HepG2 (cell line): ENCODE measurements around the gene PAN3. TPM values are rescaled to one million over a fixed set of nuclear protein-coding genes. Genes with fewer than 3 reads are reported as not detected.

Experiments used
- ATAC-seq: fragments of 200-7000 bp; cut with Tn5 transposase; 3 replicates; pipeline ENCODE4 v1.9.1; 2020; ENCODE audit warnings: mild to moderate bottlenecking, moderate library complexity
- BruUV-seq: library from RNA; stranded (reverse); fragments of 400-500 nt; replicated peaks from 2 replicates; lab custom pipeline; 2021; lab: Mats Ljungman, UMichigan
- CTCF ChIA-PET: fragments of 300-600 bp; formaldehyde crosslinking; extraction: SDS; loops from one replicate; lab custom pipeline; 2021; ENCODE audit warnings: low total read pairs, inconsistent platforms, low intra/inter-chr PET ratio; lab: Yijun Ruan, JAX
- POLR2A ChIA-PET: fragments of 350-600 bp; sonication (Branson Sonifier 250); formaldehyde crosslinking; loops from one replicate; lab custom pipeline; 2020; ENCODE audit warnings: antibody characterized with exemption, inconsistent platforms; lab: Yijun Ruan, JAX
- DNase-seq: peaks from one replicate; pipeline ENCODE4 v3.0.0-alpha.2; 2015; ENCODE audit warnings: low spot score
- FAIRE-seq: peaks from 3 replicates; lab custom pipeline; 2011; peaks lifted over from hg19 to GRCh38; lab: Jason Lieb, UNC
- H2AFZ ChIP-seq: one replicate; pipeline ENCODE4 v1.6.1; 2011; ENCODE audit warnings: low read length, inconsistent platforms
- H3K27ac ChIP-seq: fragments of 300-600 bp; 3 replicates; pipeline ENCODE4 v1.8.0; 2011; ENCODE audit warnings: mixed run types, mild to moderate bottlenecking, mixed read lengths, low read length, inconsistent platforms; ENCODE audit not compliant: insufficient read depth; ENCODE audit errors: extremely low read length
- H3K27me3 ChIP-seq, 2 experiments: fragments of 200-600 bp in 1 of 2; 2 replicates in 1 of 2; 3 replicates in 1 of 2; pipeline versions ENCODE4 v1.6.0 to v1.8.0; 2011; ENCODE audit warnings: low read length in 2 of 2, mild to moderate bottlenecking in 2 of 2, moderate library complexity in 2 of 2, inconsistent platforms in 1 of 2; ENCODE audit not compliant: insufficient read depth in 2 of 2, control insufficient read depth in 1 of 2
- H3K36me3 ChIP-seq, 2 experiments: fragments of 200-600 bp in 1 of 2; replicated peaks in 1 of 2; 2 replicates in 1 of 2; 3 replicates in 1 of 2; pipeline versions ENCODE4 v1.5.1 to v1.8.0; 2011; ENCODE audit warnings: low read length in 2 of 2, inconsistent platforms in 1 of 2; ENCODE audit not compliant: insufficient read depth in 2 of 2, control insufficient read depth in 1 of 2
- H3K4me1 ChIP-seq: 2 replicates; pipeline ENCODE4 v1.5.1; 2012; ENCODE audit warnings: low read length, inconsistent platforms; ENCODE audit not compliant: insufficient read depth
- H3K4me2 ChIP-seq: 2 replicates; pipeline ENCODE4 v1.6.0; 2011; ENCODE audit warnings: low read depth, low read length, inconsistent platforms
- H3K4me3 ChIP-seq, 3 experiments: fragments of 200-600 bp in 1 of 3; sonication (generic), shearing (Covaris generic) in 1 of 3; replicated peaks in 1 of 3; 2 replicates each; pipeline ENCODE4 v1.5.1; 2011 to 2016; ENCODE audit warnings: low read length in 3 of 3, inconsistent platforms in 2 of 3, low read depth in 2 of 3, mild to moderate bottlenecking in 2 of 3, control low read depth in 1 of 3, mixed read lengths in 1 of 3; ENCODE audit not compliant: insufficient read depth in 1 of 3
- H3K79me2 ChIP-seq: one replicate; pipeline ENCODE4 v1.6.1; 2011; ENCODE audit warnings: low read length, inconsistent platforms; ENCODE audit not compliant: insufficient read depth
- H3K9ac ChIP-seq: 2 replicates; pipeline ENCODE4 v1.6.0; 2011; ENCODE audit warnings: mild to moderate bottlenecking, low read depth, low read length, inconsistent platforms; ENCODE audit not compliant: insufficient read depth
- H3K9me3 ChIP-seq: 2 replicates; pipeline ENCODE4 v1.5.1; 2012; ENCODE audit warnings: mild to moderate bottlenecking, low read length
- H4K20me1 ChIP-seq: 2 replicates; pipeline ENCODE4 v1.6.0; 2011; ENCODE audit warnings: inconsistent platforms, mild to moderate bottlenecking, low read length, moderate library complexity; ENCODE audit not compliant: insufficient read depth
- CERS6 ChIP-seq: sonication (generic); formaldehyde crosslinking; IDR thresholded peaks from 2 replicates; pipeline ENCODE4 v1.5.0; 2020; ENCODE audit warnings: missing genetic modification reagents
- HDAC6 ChIP-seq: fragments of 200-600 bp; sonication (generic); IDR thresholded peaks from 2 replicates; pipeline ENCODE4 v1.7.0; 2017; ENCODE audit warnings: mild to moderate bottlenecking, antibody characterized with exemption, low read length, low read depth
- ISX ChIP-seq: sonication (generic); formaldehyde crosslinking; conservative IDR thresholded peaks from 2 replicates; pipeline ENCODE4 v1.5.0; 2020; ENCODE audit warnings: missing genetic modification reagents
- PHF21A ChIP-seq: sonication (generic); formaldehyde crosslinking; IDR thresholded peaks from 2 replicates; pipeline ENCODE4 v1.5.0; 2020; ENCODE audit warnings: mild to moderate bottlenecking, missing genetic modification reagents
- ZNF121 ChIP-seq: sonication (generic); formaldehyde crosslinking; IDR thresholded peaks from 2 replicates; pipeline ENCODE4 v1.5.0; 2020; ENCODE audit warnings: mild to moderate bottlenecking, missing genetic modification reagents
- ZNF264 ChIP-seq: sonication (generic); formaldehyde crosslinking; IDR thresholded peaks from 2 replicates; pipeline ENCODE4 v1.4.0; 2020; ENCODE audit warnings: missing genetic modification reagents
- ZNF878 ChIP-seq: sonication (generic); formaldehyde crosslinking; IDR thresholded peaks from 2 replicates; pipeline ENCODE4 v1.8.1; 2023; ENCODE audit warnings: mild to moderate bottlenecking, missing genetic modification reagents, moderate library complexity
- WGBS: methylation state at CpG from one replicate; pipeline ENCODE4 v1.1.6; 2017; ENCODE audit warnings: low lambda C conversion rate; 5-methylcytosine and 5-hydroxymethylcytosine counted together
- in situ Hi-C: cut with HindIII; loops from 2 replicates; pipeline ENCODE4 v1.10.0; 2017; ENCODE audit warnings: low pct_unique_long_range_greater_than_20kb; ENCODE audit not compliant: extremely low pct_ligation_motif_present
- intact Hi-C: fragments of 100-400 bp; cut with micrococcal nuclease; formaldehyde crosslinking; loops from one replicate; pipeline ENCODE4 v1.10.0; 2022; ENCODE audit not compliant: unreplicated experiment
- polyA plus RNA-seq, 8 experiments: library from polyadenylated mRNA; depleted of rRNA in 3 of 8; stranded (reverse) in 7 of 8; unstranded in 1 of 8; fragments of >200 nt; fragmentation: Illumina TruSeq in 4 of 8; extraction: Trizol in 4 of 8; gene quantifications; 2 replicates each; pipeline versions ENCODE4 v1.2.1 to v1.2.3, GENCODE V29; 2011 to 2016; ENCODE audit warnings: low read depth in 4 of 8, missing spikeins in 1 of 8, mixed read lengths in 1 of 8; ENCODE audit not compliant: insufficient read depth in 1 of 8
- total RNA-seq, 5 experiments: library from RNA; depleted of rRNA; stranded (reverse); fragments of >200 nt; fragmentation: Illumina TruSeq; extraction: Trizol; gene quantifications; 2 replicates each; pipeline ENCODE4 v1.2.3, GENCODE V29; 2016; ENCODE audit warnings: low read depth in 1 of 5

PAN3 gene
- total and polyA plus RNA-seq, 2 of the 13 experiments (the other 11 are each of a cell fraction or from before 2014, with no cell fraction given) = 9.7 to 10.6 TPM

GRCh38 chr13:28229522-28230411 is 91.4 kb downstream of the PAN3 start:
- no peaks in the 10 kb centered on the region; a peak in 1 of 5 replicates for H3K36me3 ChIP-seq
- in situ Hi-C loops (no loop called here), intact Hi-C loops (no loop called here)
- ATAC-seq (no peak), DNase-seq (no peak), FAIRE-seq (no peak)
- no peak overlapping the region for H3K27ac ChIP-seq
- H3K79me2 ChIP-seq = no peaks in the 10 kb centered on the region
- no TSS peak for BruUV-seq
- TF ChIP-seq HDAC6 = no peak
- no peaks in the 10 kb centered on the region for H3K9me3 ChIP-seq
- ChIA-PET POLR2A (no interaction called here), CTCF (no interaction called here)
- 98% methylated on average over 4 of the region's 4 CpGs for WGBS
- no peaks in the 10 kb centered on the region for H4K20me1 ChIP-seq
- no peaks in the 10 kb centered on the region for H3K27me3 ChIP-seq
- no peak overlapping the region for H3K9ac ChIP-seq
- H2AFZ ChIP-seq = no peak overlapping the region
- H3K4me1 ChIP-seq = no peaks in the 10 kb centered on the region
- H3K4me2 ChIP-seq = no peak overlapping the region
- no peak overlapping the region for H3K4me3 ChIP-seq

- Histone ChIP-seq H2AFZ (no peak overlapping the region), H3K79me2 (no peaks in the 10 kb centered on the region), H3K9ac (no peak overlapping the region), H3K27ac (no peak overlapping the region), H3K36me3 (no peaks in the 10 kb centered on the region; a peak in 1 of 5 replicates), H3K4me2 (no peak overlapping the region), H3K27me3 (no peaks in the 10 kb centered on the region), H3K4me1 (no peaks in the 10 kb centered on the region), H3K9me3 (no peaks in the 10 kb centered on the region), H3K4me3 (no peak overlapping the region), H4K20me1 (no peaks in the 10 kb centered on the region)
- BruUV-seq = no TSS peak
- in situ Hi-C loops (no loop called here), intact Hi-C loops (no loop called here)
- no peak for TF ChIP-seq ZNF264
- peak; percentile 69; the same call in 1 of the 2 replicates for TF ChIP-seq ZNF121 (CRISPR knock-in tag)
- no peak for TF ChIP-seq PHF21A (CRISPR knock-in tag)
- no peak for TF ChIP-seq CERS6 (CRISPR knock-in tag)
- no peak for TF ChIP-seq ZNF878 (CRISPR knock-in tag)
- TF ChIP-seq ISX = no peak
- FAIRE-seq (no peak), DNase-seq (no peak), ATAC-seq (no peak)
- ChIA-PET CTCF (no interaction called here), POLR2A (no interaction called here)
- WGBS = 94% methylated on average over 3 of the region's 3 CpGs
Measured at GRCh38 chr13:28231642-28232041, 93.3 kb downstream of the PAN3 start.
